Measurements from ENCODE around the gene SPIB. TPM values are rescaled to one million over a fixed set of nuclear protein-coding genes. Genes with fewer than 3 reads are reported as not detected.

SPIB gene
- total RNA-seq, 1 donor: not detected

DNA sequence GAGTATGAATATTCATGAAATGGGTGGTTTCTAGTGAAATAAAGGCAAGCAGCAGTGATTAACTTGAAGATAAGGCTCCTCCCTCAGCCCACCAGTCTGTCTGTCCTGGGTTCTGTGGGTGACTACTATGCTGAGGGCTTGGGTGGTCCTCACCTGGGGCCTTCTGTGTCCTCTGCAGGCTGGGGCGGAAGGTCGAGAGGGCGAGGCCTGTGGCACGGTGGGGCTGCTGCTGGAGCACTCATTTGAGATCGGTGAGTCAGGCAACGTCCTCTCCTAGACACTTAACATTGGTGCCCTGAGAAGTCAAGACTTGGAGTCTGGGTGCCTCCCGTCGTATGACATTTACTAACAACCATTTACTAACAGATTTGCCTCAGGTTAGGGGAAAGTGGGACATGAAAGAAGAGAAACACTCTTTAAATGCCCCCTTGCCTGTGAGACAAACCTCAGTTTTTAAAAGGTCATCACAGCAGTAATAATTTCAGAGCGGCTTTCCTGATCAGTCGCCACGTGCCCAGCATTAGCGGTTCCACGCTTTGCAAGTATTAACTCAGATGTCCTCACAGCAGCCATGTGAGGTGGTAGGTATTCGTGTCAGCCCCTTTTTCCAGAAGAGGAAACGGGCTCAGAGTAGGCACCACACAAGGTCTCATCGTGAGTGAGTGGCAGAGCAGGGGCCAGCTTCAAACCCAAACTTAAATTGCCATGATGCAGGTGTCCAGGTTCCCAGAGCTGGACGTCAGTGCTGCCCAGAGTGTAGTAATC, 59.2 kb downstream of the SPIB start:
- no peak for DNase-seq (ENCODE audit: low read depth)
- TF ChIP-seq, protein P1, sequence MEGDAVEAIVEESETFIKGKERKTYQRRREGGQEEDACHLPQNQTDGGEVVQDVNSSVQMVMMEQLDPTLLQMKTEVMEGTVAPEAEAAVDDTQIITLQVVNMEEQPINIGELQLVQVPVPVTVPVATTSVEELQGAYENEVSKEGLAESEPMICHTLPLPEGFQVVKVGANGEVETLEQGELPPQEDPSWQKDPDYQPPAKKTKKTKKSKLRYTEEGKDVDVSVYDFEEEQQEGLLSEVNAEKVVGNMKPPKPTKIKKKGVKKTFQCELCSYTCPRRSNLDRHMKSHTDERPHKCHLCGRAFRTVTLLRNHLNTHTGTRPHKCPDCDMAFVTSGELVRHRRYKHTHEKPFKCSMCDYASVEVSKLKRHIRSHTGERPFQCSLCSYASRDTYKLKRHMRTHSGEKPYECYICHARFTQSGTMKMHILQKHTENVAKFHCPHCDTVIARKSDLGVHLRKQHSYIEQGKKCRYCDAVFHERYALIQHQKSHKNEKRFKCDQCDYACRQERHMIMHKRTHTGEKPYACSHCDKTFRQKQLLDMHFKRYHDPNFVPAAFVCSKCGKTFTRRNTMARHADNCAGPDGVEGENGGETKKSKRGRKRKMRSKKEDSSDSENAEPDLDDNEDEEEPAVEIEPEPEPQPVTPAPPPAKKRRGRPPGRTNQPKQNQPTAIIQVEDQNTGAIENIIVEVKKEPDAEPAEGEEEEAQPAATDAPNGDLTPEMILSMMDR (IDR thresholded peaks at IDR 0.05; ENCODE audit: insufficient read depth, low read depth, low read length): no peak
- H3K4me3 ChIP-seq (ENCODE audit: low read depth, low read length): no peak overlapping the region

DNA sequence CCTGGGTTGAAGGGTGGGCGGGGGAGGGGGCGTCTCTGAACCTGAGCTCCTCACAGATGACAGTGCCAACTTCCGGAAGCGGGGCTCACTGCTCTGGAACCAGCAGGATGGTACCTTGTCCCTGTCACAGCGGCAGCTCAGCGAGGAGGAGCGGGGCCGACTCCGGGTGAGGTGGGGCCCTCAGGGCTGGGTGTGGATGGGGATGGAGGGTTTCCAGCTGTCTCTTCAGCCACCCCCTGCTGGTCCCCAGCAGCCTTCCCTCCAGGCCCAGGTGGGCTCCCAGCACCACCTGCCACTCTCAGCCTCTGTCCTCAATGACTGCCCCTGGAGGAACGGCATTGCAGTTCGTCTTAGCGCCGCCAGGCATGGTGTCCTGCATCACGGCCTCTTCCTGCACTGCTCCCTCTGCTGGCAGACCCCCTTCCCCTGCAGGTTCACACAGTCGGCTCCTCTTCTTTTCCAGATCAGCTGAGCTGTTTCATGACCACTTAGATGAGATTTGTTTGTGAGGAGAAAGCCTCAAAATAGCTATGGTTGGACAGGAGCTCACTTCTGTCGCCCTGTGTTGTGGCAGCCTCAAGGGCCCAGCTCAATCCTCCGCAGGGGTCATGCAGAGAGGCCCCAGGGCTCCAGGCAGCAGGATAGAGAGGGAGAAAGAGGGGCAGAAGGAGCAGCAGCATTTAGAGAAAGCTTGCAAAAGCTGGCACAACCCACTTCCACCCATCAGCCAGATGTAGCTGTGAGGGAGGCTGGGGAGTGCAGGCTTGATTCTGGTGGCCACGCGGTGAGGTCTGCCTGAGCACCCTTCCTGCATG, 60.4 kb downstream of the SPIB start:
- TF ChIP-seq, protein P1 (IDR thresholded peaks at IDR 0.05; ENCODE audit: insufficient read depth, low read depth, low read length): peak; percentile 62
- peak; percentile 42 for DNase-seq (ENCODE audit: low read depth)
- no peak overlapping the region for H3K4me3 ChIP-seq (ENCODE audit: low read depth, low read length)

DNA sequence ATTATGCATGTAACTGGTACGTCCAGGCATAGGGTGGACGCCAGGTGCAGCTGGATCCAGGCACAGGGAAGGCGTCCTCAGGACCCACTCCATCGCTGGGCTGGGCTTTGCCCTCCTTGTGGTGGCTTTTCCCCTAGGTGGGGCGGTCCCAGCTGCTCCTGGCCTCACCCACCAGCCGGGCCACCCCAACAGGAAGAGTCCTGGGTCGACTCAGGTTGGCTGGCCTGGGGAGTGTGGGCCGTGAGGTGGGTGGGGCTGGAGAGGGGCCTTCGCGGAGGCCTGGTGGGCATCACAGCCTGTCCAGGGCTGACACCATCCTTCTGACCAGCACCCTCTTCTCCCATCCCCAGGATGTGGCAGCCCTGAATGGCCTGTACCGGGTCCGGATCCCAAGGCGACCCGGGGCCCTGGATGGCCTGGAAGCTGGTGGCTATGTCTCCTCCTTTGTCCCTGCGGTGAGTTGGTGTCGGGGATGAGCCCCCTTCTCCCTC, 61.1 kb downstream of the SPIB start:
- no peak overlapping the region for H3K4me3 ChIP-seq (ENCODE audit: low read depth, low read length)
- TF ChIP-seq, protein P1 (IDR thresholded peaks at IDR 0.05; ENCODE audit: insufficient read depth, low read depth, low read length): no peak
- DNase-seq (ENCODE audit: low read depth): no peak

DNA sequence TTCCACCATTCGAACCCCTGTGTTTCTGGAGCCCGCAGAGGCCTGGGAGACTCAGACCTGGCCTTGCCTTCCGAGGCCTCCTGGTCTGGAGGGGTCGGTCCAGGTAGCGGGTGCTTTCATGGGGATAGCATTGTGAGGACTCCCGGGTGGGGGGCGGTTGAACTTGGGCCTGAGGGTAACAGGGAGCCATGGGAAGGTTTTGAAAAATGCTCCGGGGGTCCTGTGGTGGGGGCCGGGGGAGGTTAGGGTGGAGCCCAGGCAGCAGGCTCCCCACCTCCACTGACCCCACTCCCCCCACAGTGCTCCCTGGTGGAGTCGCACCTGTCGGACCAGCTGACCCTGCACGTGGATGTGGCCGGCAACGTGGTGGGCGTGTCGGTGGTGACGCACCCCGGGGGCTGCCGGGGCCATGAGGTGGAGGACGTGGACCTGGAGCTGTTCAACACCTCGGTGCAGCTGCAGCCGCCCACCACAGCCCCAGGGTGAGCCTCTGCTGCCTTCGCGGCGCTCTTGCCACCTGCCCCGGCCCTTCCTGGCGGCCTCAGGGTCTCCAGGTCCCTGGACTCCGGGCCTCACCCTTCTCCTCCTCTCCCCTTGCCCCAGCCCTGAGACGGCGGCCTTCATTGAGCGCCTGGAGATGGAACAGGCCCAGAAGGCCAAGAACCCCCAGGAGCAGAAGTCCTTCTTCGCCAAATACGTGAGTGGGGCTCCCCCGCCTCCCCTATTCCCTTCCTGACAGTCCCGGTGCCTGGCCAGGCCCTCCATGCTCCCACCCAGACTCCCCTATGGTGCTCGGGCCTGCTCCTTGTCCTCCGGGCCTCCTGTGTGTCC, 61.8 kb downstream of the SPIB start:
- H3K4me3 ChIP-seq (ENCODE audit: low read depth, low read length): no peak overlapping the region
- TF ChIP-seq, protein P1 (IDR thresholded peaks at IDR 0.05; ENCODE audit: insufficient read depth, low read depth, low read length): no peak
- DNase-seq (ENCODE audit: low read depth): no peak

Other genes starting within 250 kb of the SPIB start
- not detected in 2 replicates for gene MYH14, start 215.3 kb upstream of the SPIB start, total RNA-seq
- gene KCNC3, start 89.6 kb upstream of the SPIB start, total RNA-seq: not detected in 2 replicates
- under 0.01 and 0.32 TPM in 2 replicates for gene NAPSA, start 53.3 kb upstream of the SPIB start, total RNA-seq
- gene NR1H2, start 42.5 kb upstream of the SPIB start, total RNA-seq: 71.2 and 76.3 TPM in 2 replicates
- 22.9 and 25.0 TPM in 2 replicates for gene POLD1, start 34.6 kb upstream of the SPIB start, total RNA-seq
- under 0.01 TPM in 1 of 2 replicates, not detected in the other for gene MYBPC2, start 14.0 kb downstream of the SPIB start, total RNA-seq
- gene EMC10, start 57.6 kb downstream of the SPIB start, total RNA-seq: 38.7 and 40.6 TPM in 2 replicates
- gene GARIN5A, start 57.9 kb downstream of the SPIB start, total RNA-seq: 0.32 TPM in 1 of 2 replicates, not detected in the other
- 22.9 and 30.0 TPM in 2 replicates for gene JOSD2, start 92.3 kb downstream of the SPIB start, total RNA-seq
- not detected in 2 replicates for gene ASPDH, start 95.0 kb downstream of the SPIB start, total RNA-seq
- under 0.01 TPM in 1 of 2 replicates, not detected in the other for gene LRRC4B, start 149.5 kb downstream of the SPIB start, total RNA-seq
- gene SYT3, start 220.9 kb downstream of the SPIB start, total RNA-seq: under 0.01 TPM in 1 of 2 replicates, not detected in the other
- 0.97 TPM in 1 of 2 replicates, not detected in the other for gene C19orf81, start 230.5 kb downstream of the SPIB start, total RNA-seq

All from fibroblast of villous mesenchyme (primary cell).